Endodermal cell (in vitro differentiated cells): ENCODE measurements around the gene ARHGDIA. TPM values are rescaled to one million over a fixed set of nuclear protein-coding genes. Genes with fewer than 3 reads are reported as not detected.

Source experiments
- DNase-seq: peaks from one replicate; pipeline ENCODE4 v3.0.0-alpha.2; 2017
- H3K27ac ChIP-seq: 2 replicates; pipeline ENCODE4 v1.5.1; 2013; ENCODE audit warnings: mild to moderate bottlenecking, low read depth, low read length, moderate library complexity
- H3K27me3 ChIP-seq: 2 replicates; pipeline ENCODE4 v1.6.1; 2013; ENCODE audit warnings: mild to moderate bottlenecking, low read length, moderate library complexity; ENCODE audit not compliant: insufficient read depth, control insufficient read depth, poor library complexity, severe bottlenecking
- H3K36me3 ChIP-seq: 2 replicates; pipeline ENCODE4 v1.7.0; 2013; ENCODE audit warnings: mild to moderate bottlenecking, low read length, moderate library complexity; ENCODE audit not compliant: control insufficient read depth, insufficient read depth
- H3K4me1 ChIP-seq: one replicate; pipeline ENCODE4 v1.7.0; 2013; ENCODE audit warnings: low read length; ENCODE audit not compliant: control insufficient read depth, insufficient read depth
- H3K4me3 ChIP-seq: 2 replicates; pipeline ENCODE4 v1.5.1; 2013; ENCODE audit warnings: mild to moderate bottlenecking, low read length, moderate library complexity
- H3K9ac ChIP-seq: 2 replicates; pipeline ENCODE4 v1.6.1; 2013; ENCODE audit warnings: mild to moderate bottlenecking, low read length, moderate library complexity; ENCODE audit not compliant: poor library complexity, severe bottlenecking; ENCODE audit errors: extremely low read depth
- H3K9me3 ChIP-seq: 2 replicates; pipeline ENCODE4 v1.6.1; 2013; ENCODE audit warnings: mild to moderate bottlenecking, low read length, moderate library complexity; ENCODE audit not compliant: control insufficient read depth
- H3K27ac Mint-ChIP-seq: 2 replicates; pipeline ENCODE4 v1.8.0; 2020; ENCODE audit warnings: mixed read lengths
- H3K27me3 Mint-ChIP-seq: 2 replicates; pipeline ENCODE4 v1.8.0; 2021; ENCODE audit warnings: mild to moderate bottlenecking, mixed read lengths; ENCODE audit not compliant: insufficient read depth
- H3K36me3 Mint-ChIP-seq: 2 replicates; pipeline ENCODE4 v1.8.0; 2020; ENCODE audit warnings: low read depth, mixed read lengths
- H3K4me1 Mint-ChIP-seq: 2 replicates; pipeline ENCODE4 v1.8.0; 2020; ENCODE audit warnings: mixed read lengths
- H3K4me3 Mint-ChIP-seq: 2 replicates; pipeline ENCODE4 v1.8.0; 2020; ENCODE audit warnings: mild to moderate bottlenecking, moderate library complexity, mixed read lengths
- H3K9me3 Mint-ChIP-seq: 2 replicates; pipeline ENCODE4 v1.8.0; 2020; ENCODE audit warnings: mild to moderate bottlenecking, mixed read lengths
- CTCF ChIP-seq: fragments of 200-600 bp; sonication (generic); conservative IDR thresholded peaks from 2 replicates; pipeline ENCODE4 v1.5.0; 2021; ENCODE audit warnings: antibody characterized with exemption, mild to moderate bottlenecking
- WGBS, 2 experiments: methylation state at CpG; one replicate each; pipeline versions ENCODE4 v1.1.5 to v1.1.7; 2013; ENCODE audit warnings: missing lambda C conversion rate in 2 of 2, mixed read lengths in 1 of 2; ENCODE audit not compliant: insufficient coverage in 1 of 2, insufficient read length in 1 of 2; 5-methylcytosine and 5-hydroxymethylcytosine counted together
- total RNA-seq, 2 donors: library from RNA; stranded (reverse); fragmentation: NEBNext Ultra II Directional in 1 of 2; extraction: Animal tissue kit (Norgen Biotek cat#: 25700) in 1 of 2; gene quantifications; 2 replicates in 1 of 2; 3 replicates in 1 of 2; pipeline ENCODE4 v1.2.1, GENCODE V29; 2021

The ARHGDIA gene
- total RNA-seq, 2 donors from 2014 or later = 240 to 254 TPM

GRCh38 chr17:81898885-81899284 is 27.7 kb upstream of the ARHGDIA start:
- Mint-ChIP-seq H3K9me3 (no peaks in the 10 kb centered on the region), H3K36me3 (peaks cover 34% of the 10 kb centered on the region), H3K27ac (no peak overlapping the region), H3K4me1 (no peaks in the 10 kb centered on the region), H3K4me3 (no peak overlapping the region), H3K27me3 (peaks cover 11% of the 10 kb centered on the region)
- DNase-seq = no peak
- 95 to 97% methylated on average over 9 of the region's 9 CpGs for WGBS, 2 experiments
- H3K4me1 ChIP-seq = no peaks in the 10 kb centered on the region
- no peak for TF ChIP-seq CTCF
- peaks cover 10% of the 10 kb centered on the region for H3K27me3 ChIP-seq
- no peaks in the 10 kb centered on the region for H3K9me3 ChIP-seq
- no peak overlapping the region for H3K9ac ChIP-seq
- no peak overlapping the region for H3K27ac ChIP-seq
- H3K36me3 ChIP-seq = peaks cover 33% of the 10 kb centered on the region
- H3K4me3 ChIP-seq = no peak overlapping the region

- TF ChIP-seq CTCF = no peak
- H3K9me3 Mint-ChIP-seq = no peaks in the 10 kb centered on the region
- no peak overlapping the region for H3K4me3 Mint-ChIP-seq
- no peak for DNase-seq
- peaks cover 11% of the 10 kb centered on the region for H3K27me3 Mint-ChIP-seq
- no peaks in the 10 kb centered on the region for H3K4me1 ChIP-seq
- H3K27ac Mint-ChIP-seq = no peak overlapping the region
- H3K36me3 ChIP-seq = peaks cover 37% of the 10 kb centered on the region
- H3K9me3 ChIP-seq = no peaks in the 10 kb centered on the region
- H3K4me3 ChIP-seq = no peak overlapping the region
- H3K4me1 Mint-ChIP-seq = no peaks in the 10 kb centered on the region
- H3K36me3 Mint-ChIP-seq = peaks cover 35% of the 10 kb centered on the region
- 92 to 94% methylated on average over 17 to 19 of the region's 19 CpGs for whole genome bisulfite sequencing, 2 experiments
- no peak overlapping the region for H3K27ac ChIP-seq
- H3K27me3 ChIP-seq = peaks cover 10% of the 10 kb centered on the region
- no peak overlapping the region for H3K9ac ChIP-seq
These were observed 27.1 kb upstream of the ARHGDIA start for GRCh38 chr17:81898029-81898866.

GRCh38 chr17:81895400-81895799 is 24.3 kb upstream of the ARHGDIA start:
- Histone ChIP-seq H3K36me3 (peaks cover 41% of the 10 kb centered on the region), H3K4me3 (no peak overlapping the region), H3K4me1 (no peaks in the 10 kb centered on the region), H3K9me3 (no peaks in the 10 kb centered on the region), H3K9ac (no peak overlapping the region), H3K27ac (no peak overlapping the region), H3K27me3 (no peaks in the 10 kb centered on the region)
- 94 to 99% methylated on average over 8 to 11 of the region's 11 CpGs for WGBS, 2 experiments
- Mint-ChIP-seq H3K36me3 (peaks cover 38% of the 10 kb centered on the region), H3K4me3 (no peak overlapping the region), H3K27me3 (no peaks in the 10 kb centered on the region), H3K4me1 (peaks cover under 1% of the 10 kb centered on the region), H3K9me3 (no peaks in the 10 kb centered on the region), H3K27ac (no peak overlapping the region)
- no peak for TF ChIP-seq CTCF
- DNase-seq = no peak
